ENCODE data around the gene KCNQ1OT1.

GRCh38 chr11:2590965-2591754, 108.6 kb downstream of the KCNQ1OT1 start:
- TF ChIP-seq, protein P1, sequence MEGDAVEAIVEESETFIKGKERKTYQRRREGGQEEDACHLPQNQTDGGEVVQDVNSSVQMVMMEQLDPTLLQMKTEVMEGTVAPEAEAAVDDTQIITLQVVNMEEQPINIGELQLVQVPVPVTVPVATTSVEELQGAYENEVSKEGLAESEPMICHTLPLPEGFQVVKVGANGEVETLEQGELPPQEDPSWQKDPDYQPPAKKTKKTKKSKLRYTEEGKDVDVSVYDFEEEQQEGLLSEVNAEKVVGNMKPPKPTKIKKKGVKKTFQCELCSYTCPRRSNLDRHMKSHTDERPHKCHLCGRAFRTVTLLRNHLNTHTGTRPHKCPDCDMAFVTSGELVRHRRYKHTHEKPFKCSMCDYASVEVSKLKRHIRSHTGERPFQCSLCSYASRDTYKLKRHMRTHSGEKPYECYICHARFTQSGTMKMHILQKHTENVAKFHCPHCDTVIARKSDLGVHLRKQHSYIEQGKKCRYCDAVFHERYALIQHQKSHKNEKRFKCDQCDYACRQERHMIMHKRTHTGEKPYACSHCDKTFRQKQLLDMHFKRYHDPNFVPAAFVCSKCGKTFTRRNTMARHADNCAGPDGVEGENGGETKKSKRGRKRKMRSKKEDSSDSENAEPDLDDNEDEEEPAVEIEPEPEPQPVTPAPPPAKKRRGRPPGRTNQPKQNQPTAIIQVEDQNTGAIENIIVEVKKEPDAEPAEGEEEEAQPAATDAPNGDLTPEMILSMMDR (tag by site-specific recombination; IDR thresholded peaks at IDR 0.05) = no peak
- TF ChIP-seq, protein P2, sequence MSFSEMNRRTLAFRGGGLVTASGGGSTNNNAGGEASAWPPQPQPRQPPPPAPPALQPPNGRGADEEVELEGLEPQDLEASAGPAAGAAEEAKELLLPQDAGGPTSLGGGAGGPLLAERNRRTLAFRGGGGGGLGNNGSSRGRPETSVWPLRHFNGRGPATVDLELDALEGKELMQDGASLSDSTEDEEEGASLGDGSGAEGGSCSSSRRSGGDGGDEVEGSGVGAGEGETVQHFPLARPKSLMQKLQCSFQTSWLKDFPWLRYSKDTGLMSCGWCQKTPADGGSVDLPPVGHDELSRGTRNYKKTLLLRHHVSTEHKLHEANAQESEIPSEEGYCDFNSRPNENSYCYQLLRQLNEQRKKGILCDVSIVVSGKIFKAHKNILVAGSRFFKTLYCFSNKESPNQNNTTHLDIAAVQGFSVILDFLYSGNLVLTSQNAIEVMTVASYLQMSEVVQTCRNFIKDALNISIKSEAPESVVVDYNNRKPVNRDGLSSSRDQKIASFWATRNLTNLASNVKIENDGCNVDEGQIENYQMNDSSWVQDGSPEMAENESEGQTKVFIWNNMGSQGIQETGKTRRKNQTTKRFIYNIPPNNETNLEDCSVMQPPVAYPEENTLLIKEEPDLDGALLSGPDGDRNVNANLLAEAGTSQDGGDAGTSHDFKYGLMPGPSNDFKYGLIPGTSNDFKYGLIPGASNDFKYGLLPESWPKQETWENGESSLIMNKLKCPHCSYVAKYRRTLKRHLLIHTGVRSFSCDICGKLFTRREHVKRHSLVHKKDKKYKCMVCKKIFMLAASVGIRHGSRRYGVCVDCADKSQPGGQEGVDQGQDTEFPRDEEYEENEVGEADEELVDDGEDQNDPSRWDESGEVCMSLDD (tag by site-specific recombination; IDR thresholded peaks at IDR 0.05) = no peak
- no peak for TF ChIP-seq MYNN (tag by site-specific recombination; IDR thresholded peaks at IDR 0.05; ENCODE audit: borderline replicate concordance)

All from HEK293 (cell line).